Mesendoderm (in vitro differentiated cells): ENCODE results near the gene GNPAT. TPM values are rescaled to one million over a fixed set of nuclear protein-coding genes. Genes with fewer than 3 reads are reported as not detected.

ENCODE experiments used
- DNase-seq: peaks from one replicate; pipeline ENCODE4 v3.0.0; 2013
- H2AK5ac ChIP-seq: 2 replicates; pipeline ENCODE4 v1.6.1; 2013; ENCODE audit warnings: low read length, inconsistent platforms
- H2BK120ac ChIP-seq: 2 replicates; pipeline ENCODE4 v1.6.1; 2013; ENCODE audit warnings: low read depth, mild to moderate bottlenecking, low read length, moderate library complexity, mixed read lengths
- H2BK15ac ChIP-seq: replicated peaks from 2 replicates; pipeline ENCODE4 v1.6.1; 2013; ENCODE audit warnings: low read depth, mild to moderate bottlenecking, moderate library complexity
- H2BK5ac ChIP-seq: 2 replicates; pipeline ENCODE4 v1.6.1; 2013; ENCODE audit warnings: low read length, inconsistent platforms
- H3K18ac ChIP-seq: 2 replicates; pipeline ENCODE4 v1.6.1; 2013; ENCODE audit warnings: mild to moderate bottlenecking, low read length, mixed read lengths
- H3K23ac ChIP-seq: one replicate; pipeline ENCODE4 v1.6.1; 2013; ENCODE audit warnings: low read length
- H3K27ac ChIP-seq: 2 replicates; pipeline ENCODE4 v1.5.1; 2013; ENCODE audit warnings: low read depth, mild to moderate bottlenecking, inconsistent platforms, low read length, moderate library complexity
- H3K27me3 ChIP-seq: 2 replicates; pipeline ENCODE4 v1.6.1; 2013; ENCODE audit warnings: low read length, control low read depth, mild to moderate bottlenecking, inconsistent platforms; ENCODE audit not compliant: insufficient read depth, poor library complexity
- H3K36me3 ChIP-seq: 2 replicates; pipeline ENCODE4 v1.6.1; 2013; ENCODE audit warnings: low read length, inconsistent platforms; ENCODE audit not compliant: control insufficient read depth, insufficient read depth
- H3K4ac ChIP-seq: one replicate; pipeline ENCODE4 v1.6.1; 2013; ENCODE audit warnings: low read depth, mild to moderate bottlenecking, low read length, moderate library complexity
- H3K4me1 ChIP-seq: 2 replicates; pipeline ENCODE4 v1.6.1; 2013; ENCODE audit warnings: low read depth, low read length, inconsistent platforms; ENCODE audit not compliant: control insufficient read depth
- H3K4me2 ChIP-seq: 2 replicates; pipeline ENCODE4 v1.6.1; 2013; ENCODE audit warnings: low read length
- H3K4me3 ChIP-seq: 2 replicates; pipeline ENCODE4 v1.5.1; 2013; ENCODE audit warnings: mild to moderate bottlenecking, low read length
- H3K56ac ChIP-seq: one replicate; pipeline ENCODE4 v1.6.1; 2013; ENCODE audit warnings: low read length
- H3K79me1 ChIP-seq: 2 replicates; pipeline ENCODE4 v1.6.1; 2013; ENCODE audit warnings: low read length, inconsistent platforms
- H3K79me2 ChIP-seq: 2 replicates; pipeline ENCODE4 v1.6.1; 2013; ENCODE audit warnings: mild to moderate bottlenecking, low read length; ENCODE audit not compliant: control insufficient read depth, insufficient read depth
- H3K9ac ChIP-seq: 2 replicates; pipeline ENCODE4 v1.6.1; 2013; ENCODE audit warnings: low read length, inconsistent platforms
- H4K5ac ChIP-seq: one replicate; pipeline ENCODE4 v1.6.1; 2013; ENCODE audit warnings: low read length
- H4K8ac ChIP-seq: one replicate; pipeline ENCODE4 v1.6.1; 2013; ENCODE audit warnings: low read depth, mild to moderate bottlenecking, control low read depth, low read length, moderate library complexity
- WGBS: extraction: QIAGEN DNeasy Blood & Tissue Kit; methylation state at CpG from one replicate; pipeline ENCODE4 v1.1.7; 2013; ENCODE audit warnings: low lambda C conversion rate, missing lambda C conversion rate; ENCODE audit not compliant: insufficient coverage; ENCODE audit errors: extremely low coverage; 5-methylcytosine and 5-hydroxymethylcytosine counted together
- small RNA-seq: library from polyadenylated mRNA; stranded (forward); fragments of <200 nt; extraction: miRNeasy Mini kit (QIAGEN cat#:217004); gene quantifications from one replicate; pipeline ENCODE3, GENCODE V24; 2013; ENCODE audit not compliant: insufficient read depth

GNPAT gene

DNA sequence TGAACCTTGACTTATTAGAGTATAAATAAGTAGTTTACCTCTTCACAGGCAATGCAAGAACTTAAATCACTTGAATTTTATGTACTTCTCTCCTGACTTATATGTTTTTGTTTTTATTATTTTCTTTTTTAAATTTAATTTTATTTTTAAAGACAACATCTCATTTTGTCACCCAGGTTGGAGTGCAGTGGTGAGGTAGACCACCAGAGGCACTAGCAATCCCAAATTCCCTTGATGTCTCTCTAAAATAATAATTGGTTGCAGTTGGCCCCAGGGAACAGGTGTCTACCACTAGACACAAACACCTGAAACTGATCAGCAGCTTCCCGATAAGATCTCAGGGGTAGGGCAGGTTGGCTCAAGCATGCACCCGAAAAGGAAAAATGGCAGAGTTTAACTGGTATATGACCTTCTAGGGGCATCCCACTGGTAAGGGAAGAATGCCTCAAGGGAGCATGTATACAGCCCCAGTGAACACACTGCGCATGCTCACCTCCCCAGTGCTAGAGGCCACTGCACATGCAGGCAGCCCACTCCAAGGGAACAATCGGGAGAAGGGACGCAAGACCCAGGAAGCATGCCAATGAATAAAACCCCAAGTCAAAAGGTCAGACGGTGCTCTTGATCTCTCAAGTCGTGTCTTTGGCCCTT is 82.0 kb downstream of the GNPAT start:
- Histone ChIP-seq H2BK5ac (no peak overlapping the region), H3K56ac (no peak overlapping the region), H3K4me2 (no peak overlapping the region), H3K79me2 (no peaks in the 10 kb centered on the region), H3K4me3 (no peak overlapping the region), H3K4ac (no peak overlapping the region), H4K8ac (no peak overlapping the region), H2BK15ac (no peak overlapping the region), H3K27me3 (no peaks in the 10 kb centered on the region), H2AK5ac (no peak overlapping the region), H3K4me1 (no peaks in the 10 kb centered on the region), H2BK120ac (no peak overlapping the region), H3K18ac (no peak overlapping the region), H3K9ac (no peak overlapping the region), H4K5ac (no peak overlapping the region), H3K36me3 (no peaks in the 10 kb centered on the region), H3K79me1 (no peaks in the 10 kb centered on the region), H3K23ac (no peak overlapping the region), H3K27ac (no peak overlapping the region)
- DNase-seq, result no peak
- no CpG with 5 or more reads among the region's 7 CpGs for WGBS

DNA sequence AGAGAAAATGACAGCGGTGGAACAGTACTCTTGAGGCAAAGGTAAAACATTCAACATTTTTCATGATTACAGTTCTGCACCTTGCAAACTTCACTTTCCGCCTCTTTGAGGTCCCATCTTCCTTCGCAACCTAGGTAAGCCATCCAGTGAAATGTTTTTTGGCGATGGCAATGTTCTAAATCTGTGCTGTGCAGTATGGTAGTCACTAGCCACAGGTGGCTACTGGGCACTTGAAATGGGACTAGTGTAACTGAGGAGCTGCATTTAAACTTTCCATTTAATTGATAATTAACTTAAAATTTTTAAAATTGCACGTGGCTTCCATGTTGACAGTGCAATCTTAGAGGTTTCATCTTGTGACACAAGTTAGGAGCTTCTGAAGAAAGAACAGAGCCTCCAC is 83.6 kb downstream of the GNPAT start:
- Histone ChIP-seq H3K4ac (no peak overlapping the region), H3K23ac (no peak overlapping the region), H3K4me1 (no peaks in the 10 kb centered on the region), H3K79me1 (no peaks in the 10 kb centered on the region), H3K79me2 (no peaks in the 10 kb centered on the region), H3K27ac (no peak overlapping the region), H2BK120ac (no peak overlapping the region), H3K9ac (no peak overlapping the region), H3K4me3 (no peak overlapping the region), H2AK5ac (no peak overlapping the region), H4K8ac (no peak overlapping the region), H3K18ac (no peak overlapping the region), H2BK5ac (no peak overlapping the region), H2BK15ac (no peak overlapping the region), H3K56ac (no peak overlapping the region), H4K5ac (no peak overlapping the region), H3K36me3 (no peaks in the 10 kb centered on the region), H3K4me2 (no peak overlapping the region), H3K27me3 (no peaks in the 10 kb centered on the region)
- WGBS, result no CpG with 5 or more reads among the region's 5 CpGs
- DNase-seq, result no peak

DNA sequence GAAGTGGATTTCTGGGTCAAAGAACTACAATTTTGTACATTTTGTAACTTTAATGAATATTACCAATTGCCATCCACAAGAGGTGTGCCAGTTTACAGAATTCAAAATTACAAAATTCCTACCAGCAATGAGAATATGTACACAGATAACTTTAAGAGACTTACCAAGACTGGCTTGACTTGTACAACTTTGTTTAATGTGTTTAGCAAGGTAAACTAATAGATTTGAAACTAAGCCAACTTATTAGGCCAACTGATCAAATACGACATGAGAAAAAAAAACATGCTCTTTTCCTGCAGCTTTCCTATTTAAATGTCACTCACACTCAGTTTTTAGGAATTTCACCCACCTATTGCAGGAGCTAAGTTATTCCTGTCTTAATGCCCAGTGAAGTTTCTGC is 85.2 kb downstream of the GNPAT start:
- H3K9ac ChIP-seq, result no peak overlapping the region
- no peak overlapping the region for H3K4me3 ChIP-seq
- H3K56ac ChIP-seq, result no peak overlapping the region
- no peak overlapping the region for H2AK5ac ChIP-seq
- H3K27me3 ChIP-seq, result no peaks in the 10 kb centered on the region
- no peak overlapping the region for H4K5ac ChIP-seq
- H2BK15ac ChIP-seq, result no peak overlapping the region
- no peaks in the 10 kb centered on the region for H3K36me3 ChIP-seq
- H3K18ac ChIP-seq, result no peak overlapping the region
- no peak overlapping the region for H3K4ac ChIP-seq
- no peaks in the 10 kb centered on the region for H3K79me2 ChIP-seq
- H3K4me1 ChIP-seq, result no peaks in the 10 kb centered on the region
- no peaks in the 10 kb centered on the region for H3K79me1 ChIP-seq
- H3K23ac ChIP-seq, result no peak overlapping the region
- no peak overlapping the region for H3K27ac ChIP-seq
- WGBS, result no CpG with 5 or more reads among the region's 1 CpG
- no peak overlapping the region for H4K8ac ChIP-seq
- H3K4me2 ChIP-seq, result no peak overlapping the region
- no peak for DNase-seq
- H2BK5ac ChIP-seq, result no peak overlapping the region
- no peak overlapping the region for H2BK120ac ChIP-seq

Small RNA genes within 50 kb of the gene (small RNA-seq; reads per million reads assigned to genes)
- gene RNA5SP80, result not detected
